ENCODE measurements around the gene ADAMTS2. TPM values are rescaled to one million over a fixed set of nuclear protein-coding genes. Genes with fewer than 3 reads are reported as not detected.

Gene ADAMTS2
- total RNA-seq, 1 donor from 2014 or later: 1.2 TPM

DNA sequence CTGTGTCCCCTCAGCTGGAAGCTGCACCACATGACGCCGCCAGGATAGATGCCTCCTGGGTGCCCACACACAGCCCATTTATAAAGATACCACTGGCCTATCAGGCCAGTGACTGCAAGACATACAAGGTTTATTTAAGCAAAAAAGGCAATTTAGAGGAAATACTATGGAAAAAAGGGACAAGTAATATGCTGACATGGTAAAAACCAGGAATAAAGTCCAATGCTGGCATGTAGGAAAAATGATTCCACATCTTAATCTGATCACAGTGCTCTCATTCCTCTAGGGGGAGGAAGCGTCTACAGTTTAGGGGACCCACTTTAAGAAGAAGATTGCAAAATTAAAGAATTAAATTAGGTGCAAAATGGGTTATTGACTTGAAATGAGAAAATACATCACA is 205.0 kb downstream of the ADAMTS2 start:
- no peaks in the 10 kb centered on the region for H3K9me3 ChIP-seq (ENCODE audit: low read depth)
- no peak for DNase-seq (ENCODE audit: low spot score)
- Mint-ChIP-seq H3K36me3 (no peaks in the 10 kb centered on the region), H3K4me1 (peaks cover 6% of the 10 kb centered on the region), H3K27me3 (ENCODE audit: insufficient read depth, low read depth) (peaks cover 5% of the 10 kb centered on the region), H3K9me3 (no peaks in the 10 kb centered on the region), H3K27ac (no peak overlapping the region), H3K4me3 (no peak overlapping the region)
- no peak overlapping the region for H2AFZ ChIP-seq (replicated peaks)
- no peaks in the 10 kb centered on the region for H4K20me1 ChIP-seq (ENCODE audit: low read depth)
- H3K4me1 ChIP-seq: no peaks in the 10 kb centered on the region
- no peak overlapping the region for H3K4me2 ChIP-seq
- H3F3A ChIP-seq (ENCODE audit: low read depth): no peaks in the 10 kb centered on the region
- TF ChIP-seq CTCF (IDR thresholded peaks at IDR 0.05) (peak; percentile 5), EZH2phosphoT487 (IDR thresholded peaks at IDR 0.05) (no peak)
- H3K27me3 ChIP-seq: no peaks in the 10 kb centered on the region
- no peaks in the 10 kb centered on the region for H3K36me3 ChIP-seq
- no peak overlapping the region for H3K4me3 ChIP-seq
- H3K9ac ChIP-seq: no peak overlapping the region
- H3K79me2 ChIP-seq (ENCODE audit: low read depth): no peaks in the 10 kb centered on the region
- H3K27ac ChIP-seq: no peak overlapping the region

- no peaks in the 10 kb centered on the region for H3K4me1 ChIP-seq
- peaks cover 5% of the 10 kb centered on the region for H3K27me3 Mint-ChIP-seq (ENCODE audit: insufficient read depth, low read depth)
Observed at GRCh38 chr5:179139936-179140235, 205.4 kb downstream of the ADAMTS2 start.

DNA sequence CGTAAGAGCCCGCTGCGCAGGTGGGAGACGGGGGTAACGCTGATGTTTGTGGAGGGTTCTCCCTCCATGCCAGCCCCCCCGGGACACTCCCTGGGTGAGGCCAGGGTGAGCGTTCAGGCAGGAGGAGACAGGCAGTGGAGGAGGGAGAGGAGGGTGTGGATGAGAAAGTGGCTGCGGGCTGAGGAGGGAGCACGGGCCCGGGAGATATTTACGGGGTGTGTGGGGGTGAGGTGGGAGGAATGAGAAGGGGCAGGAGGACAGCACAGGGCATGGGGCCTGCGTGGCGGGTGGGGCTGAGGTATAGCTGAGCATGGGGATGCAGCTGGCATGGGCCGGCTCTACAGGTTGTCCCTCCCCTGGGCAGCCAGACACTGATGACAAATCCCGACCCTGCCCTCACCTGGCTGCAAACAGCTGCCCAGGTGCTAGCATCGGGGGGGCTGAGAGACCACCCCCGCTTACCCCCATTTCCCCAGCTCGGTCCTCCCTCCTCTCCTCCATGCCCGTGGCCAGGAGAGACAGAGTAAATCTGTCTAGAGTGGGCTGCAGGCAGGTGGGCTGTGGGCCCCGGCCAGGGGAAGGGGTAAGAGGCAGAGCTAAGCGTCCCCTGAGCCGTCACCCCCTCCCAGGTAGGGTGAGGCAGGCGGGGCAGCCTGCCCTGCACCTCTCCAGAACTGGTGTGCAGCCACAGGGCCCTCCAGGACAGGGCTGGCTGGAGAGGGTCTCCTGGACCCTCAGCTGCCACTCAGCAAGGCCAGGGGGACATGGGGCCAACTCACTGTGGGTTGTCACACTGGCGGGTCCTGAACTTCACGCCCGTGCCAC is 205.9 kb downstream of the ADAMTS2 start:
- Histone ChIP-seq H4K20me1 (ENCODE audit: low read depth) (no peaks in the 10 kb centered on the region), H3K4me2 (no peak overlapping the region), H2AFZ (replicated peaks) (no peak overlapping the region), H3K27ac (no peak overlapping the region), H3K79me2 (ENCODE audit: low read depth) (no peaks in the 10 kb centered on the region), H3K4me1 (no peaks in the 10 kb centered on the region), H3K9ac (no peak overlapping the region), H3K4me3 (no peak overlapping the region), H3F3A (ENCODE audit: low read depth) (no peaks in the 10 kb centered on the region), H3K9me3 (ENCODE audit: low read depth) (no peaks in the 10 kb centered on the region), H3K36me3 (no peaks in the 10 kb centered on the region), H3K27me3 (no peaks in the 10 kb centered on the region)
- Mint-ChIP-seq H3K4me1 (peaks cover 6% of the 10 kb centered on the region), H3K9me3 (peaks cover 4% of the 10 kb centered on the region), H3K4me3 (no peak overlapping the region), H3K27me3 (ENCODE audit: insufficient read depth, low read depth) (peaks cover 5% of the 10 kb centered on the region), H3K36me3 (peaks cover 2% of the 10 kb centered on the region), H3K27ac (no peak overlapping the region)
- TF ChIP-seq CTCF (IDR thresholded peaks at IDR 0.05) (no peak), EZH2 (IDR thresholded peaks at IDR 0.05) (no peak), EZH2phosphoT487 (IDR thresholded peaks at IDR 0.05) (no peak)
- no peak for DNase-seq (ENCODE audit: low spot score)

More at GRCh38 chr5:179139936-179140235, 205.4 kb downstream of the ADAMTS2 start:
- no peaks in the 10 kb centered on the region for H3F3A ChIP-seq (ENCODE audit: low read depth)
- no peak for DNase-seq (ENCODE audit: low spot score)
- no peak overlapping the region for H3K4me3 ChIP-seq
- no peaks in the 10 kb centered on the region for H3K79me2 ChIP-seq (ENCODE audit: low read depth)
- Mint-ChIP-seq H3K4me3 (no peak overlapping the region), H3K9me3 (peaks cover 3% of the 10 kb centered on the region), H3K36me3 (peaks cover 2% of the 10 kb centered on the region), H3K27ac (no peak overlapping the region), H3K4me1 (peaks cover 6% of the 10 kb centered on the region)
- H3K4me2 ChIP-seq: no peak overlapping the region
- no peak overlapping the region for H2AFZ ChIP-seq (replicated peaks)
- H3K36me3 ChIP-seq: no peaks in the 10 kb centered on the region
- H3K9ac ChIP-seq: no peak overlapping the region
- H3K27ac ChIP-seq: no peak overlapping the region
- no peak for TF ChIP-seq CTCF (IDR thresholded peaks at IDR 0.05)
- no peak for TF ChIP-seq EZH2phosphoT487 (IDR thresholded peaks at IDR 0.05)
- TF ChIP-seq EZH2 (IDR thresholded peaks at IDR 0.05): no peak
- H3K9me3 ChIP-seq (ENCODE audit: low read depth): no peaks in the 10 kb centered on the region
- H3K27me3 ChIP-seq: no peaks in the 10 kb centered on the region
- no peaks in the 10 kb centered on the region for H4K20me1 ChIP-seq (ENCODE audit: low read depth)

All from neural progenitor cell (in vitro differentiated cells).